NCI-H526 treated with DMSO at 0.1 percent for 48 hours (cell line): Measurements from ENCODE around the gene LRRC4C.
"Not testable (repeated sequence)": the region's sequence is repeated elsewhere in the genome, so short reads cannot be mapped to it uniquely, and the experiment has no call there.

ENCODE experiments used
- DNase-seq: peaks from one replicate; lab custom pipeline; 2025; lab: John Stamatoyannopoulos, UW

LRRC4C gene

GRCh38 chr11:40168414-40168813 lies 1291.0 kb downstream of the LRRC4C start:
- no peak for DNase-seq

GRCh38 chr11:40167805-40168204 lies 1291.6 kb downstream of the LRRC4C start:
- not testable (repeated sequence) for DNase-seq

GRCh38 chr11:40166892-40167291 lies 1292.6 kb downstream of the LRRC4C start:
- no peak for DNase-seq

- no peak for DNase-seq
Observed at GRCh38 chr11:40162901-40163883, 1296.3 kb downstream of the LRRC4C start.

GRCh38 chr11:40161854-40162410 lies 1297.5 kb downstream of the LRRC4C start:
- no peak for DNase-seq

GRCh38 chr11:40160418-40160817 lies 1299.0 kb downstream of the LRRC4C start:
- DNase-seq, result no peak

- DNase-seq, result no peak
Observed at GRCh38 chr11:40149721-40150120, 1309.7 kb downstream of the LRRC4C start.

GRCh38 chr11:40140560-40140959 lies 1318.9 kb downstream of the LRRC4C start:
- no peak for DNase-seq

GRCh38 chr11:40139536-40139935 lies 1319.9 kb downstream of the LRRC4C start:
- no peak for DNase-seq

GRCh38 chr11:40139066-40139465 lies 1320.4 kb downstream of the LRRC4C start:
- no peak for DNase-seq

- DNase-seq, result no peak
Observed at GRCh38 chr11:40134820-40135570, 1324.5 kb downstream of the LRRC4C start.

- DNase-seq, result no peak
Observed at GRCh38 chr11:40133498-40133897, 1326.0 kb downstream of the LRRC4C start.

GRCh38 chr11:40132912-40133311 lies 1326.5 kb downstream of the LRRC4C start:
- no peak for DNase-seq

GRCh38 chr11:40130427-40130826 lies 1329.0 kb downstream of the LRRC4C start:
- DNase-seq, result no peak

- DNase-seq, result no peak
Observed at GRCh38 chr11:40129266-40129665, 1330.2 kb downstream of the LRRC4C start.

- no peak for DNase-seq
Observed at GRCh38 chr11:40125054-40125453, 1334.4 kb downstream of the LRRC4C start.

GRCh38 chr11:40119661-40120060 lies 1339.8 kb downstream of the LRRC4C start:
- DNase-seq, result no peak

GRCh38 chr11:40118780-40119179 lies 1340.7 kb downstream of the LRRC4C start:
- DNase-seq, result no peak

GRCh38 chr11:40118026-40118425 lies 1341.4 kb downstream of the LRRC4C start:
- DNase-seq, result no peak

- DNase-seq, result no peak
Observed at GRCh38 chr11:40104941-40105550, 1354.4 kb downstream of the LRRC4C start.

GRCh38 chr11:40100781-40101180 lies 1358.7 kb downstream of the LRRC4C start:
- DNase-seq, result no peak

- no peak for DNase-seq
Observed at GRCh38 chr11:40100162-40100553, 1359.3 kb downstream of the LRRC4C start.
